Neuronal stem cell (in vitro differentiated cells): ENCODE data around the gene GRK6.

Experiments
- DNase-seq: peaks from one replicate; pipeline ENCODE4 v3.0.0-alpha.2; 2013; ENCODE audit warnings: low spot score
- H2AFZ ChIP-seq: one replicate; pipeline ENCODE4 v1.6.1; 2013; ENCODE audit warnings: mild to moderate bottlenecking, low read length, inconsistent platforms
- H2AK5ac ChIP-seq: 2 replicates; pipeline ENCODE4 v1.6.1; 2013; ENCODE audit warnings: low read depth, mild to moderate bottlenecking, inconsistent platforms, low read length, moderate library complexity, mixed read lengths
- H2BK120ac ChIP-seq: 2 replicates; pipeline ENCODE4 v1.6.1; 2013; ENCODE audit warnings: low read depth, mild to moderate bottlenecking, inconsistent platforms, low read length, moderate library complexity, mixed read lengths
- H2BK12ac ChIP-seq: one replicate; pipeline ENCODE4 v1.6.1; 2013; ENCODE audit warnings: low read length, inconsistent platforms
- H2BK15ac ChIP-seq: 2 replicates; pipeline ENCODE4 v1.6.1; 2013; ENCODE audit warnings: mild to moderate bottlenecking, low read length, inconsistent platforms, mixed read lengths
- H2BK5ac ChIP-seq: one replicate; pipeline ENCODE4 v1.6.1; 2013; ENCODE audit warnings: inconsistent platforms, mild to moderate bottlenecking, low read length, moderate library complexity
- H3K14ac ChIP-seq: one replicate; pipeline ENCODE4 v1.6.1; 2013; ENCODE audit warnings: low read length, inconsistent platforms
- H3K18ac ChIP-seq: 2 replicates; pipeline ENCODE4 v1.6.1; 2013; ENCODE audit warnings: low read length, inconsistent platforms
- H3K23ac ChIP-seq: 2 replicates; pipeline ENCODE4 v1.6.1; 2013; ENCODE audit warnings: low read depth, mild to moderate bottlenecking, mixed read lengths, low read length, inconsistent platforms; ENCODE audit not compliant: poor library complexity
- H3K27ac ChIP-seq: replicated peaks from 3 replicates; pipeline ENCODE4 v1.5.1; 2013; ENCODE audit warnings: low read length, inconsistent platforms
- H3K27me3 ChIP-seq, 3 experiments: 2 replicates each; pipeline ENCODE4 v1.6.1; 2013; ENCODE audit warnings: low read length in 3 of 3, mild to moderate bottlenecking in 2 of 3, inconsistent platforms in 1 of 3, low read depth in 1 of 3, mixed read lengths in 1 of 3, moderate library complexity in 1 of 3; ENCODE audit not compliant: control insufficient read depth in 3 of 3, insufficient read depth in 3 of 3
- H3K36me3 ChIP-seq, 2 donors: replicated peaks in 1 of 2; 2 replicates each; pipeline ENCODE4 v1.6.1; 2013; ENCODE audit warnings: low read length in 2 of 2; ENCODE audit not compliant: control insufficient read depth in 2 of 2, insufficient read depth in 2 of 2
- H3K4ac ChIP-seq: 2 replicates; pipeline ENCODE4 v1.6.1; 2013; ENCODE audit warnings: inconsistent platforms, mild to moderate bottlenecking, low read length, moderate library complexity
- H3K4me1 ChIP-seq, 2 donors: 1 replicate in 1 of 2; 2 replicates in 1 of 2; pipeline ENCODE4 v1.6.1; 2013; ENCODE audit warnings: low read length in 2 of 2, low read depth in 1 of 2; ENCODE audit not compliant: control insufficient read depth in 2 of 2, insufficient read depth in 1 of 2
- H3K4me2 ChIP-seq: one replicate; pipeline ENCODE4 v1.6.1; 2013; ENCODE audit warnings: mild to moderate bottlenecking, low read length, inconsistent platforms; ENCODE audit not compliant: insufficient read depth, poor library complexity, severe bottlenecking
- H3K4me3 ChIP-seq, 2 donors: 2 replicates each; pipeline ENCODE4 v1.5.1; 2013; ENCODE audit warnings: low read length in 2 of 2, mild to moderate bottlenecking in 2 of 2, inconsistent platforms in 1 of 2, moderate library complexity in 1 of 2
- H3K79me1 ChIP-seq: one replicate; pipeline ENCODE4 v1.6.1; 2013; ENCODE audit warnings: low read depth, mild to moderate bottlenecking, inconsistent platforms, low read length, moderate library complexity
- H3K9ac ChIP-seq: one replicate; pipeline ENCODE4 v1.6.1; 2013; ENCODE audit warnings: mild to moderate bottlenecking, low read depth, low read length, inconsistent platforms; ENCODE audit not compliant: poor library complexity
- H3K9me3 ChIP-seq, 2 donors: replicated peaks in 1 of 2; 2 replicates each; pipeline versions ENCODE3 to v1.6.1; 2013; ENCODE audit warnings: low read length in 2 of 2, mild to moderate bottlenecking in 2 of 2, inconsistent platforms in 1 of 2, low read depth in 1 of 2, mixed read lengths in 1 of 2, moderate library complexity in 1 of 2; ENCODE audit not compliant: control insufficient read depth in 2 of 2, insufficient read depth in 1 of 2
- H4K8ac ChIP-seq: one replicate; pipeline ENCODE4 v1.6.1; 2013; ENCODE audit warnings: low read depth, mild to moderate bottlenecking, inconsistent platforms, low read length, moderate library complexity
- H4K91ac ChIP-seq: one replicate; pipeline ENCODE4 v1.6.1; 2013; ENCODE audit warnings: low read length, low read depth, mild to moderate bottlenecking, inconsistent platforms; ENCODE audit not compliant: poor library complexity
- WGBS, 2 donors: extraction: QIAGEN DNeasy Blood & Tissue Kit; methylation state at CpG; one replicate each; pipeline ENCODE4 v1.1.7; 2013; ENCODE audit warnings: missing lambda C conversion rate in 2 of 2, mixed read lengths in 1 of 2; ENCODE audit not compliant: insufficient read length in 2 of 2, insufficient replicate concordance in 1 of 2; ENCODE audit errors: extremely low coverage in 2 of 2; 5-methylcytosine and 5-hydroxymethylcytosine counted together

The GRK6 gene

DNA sequence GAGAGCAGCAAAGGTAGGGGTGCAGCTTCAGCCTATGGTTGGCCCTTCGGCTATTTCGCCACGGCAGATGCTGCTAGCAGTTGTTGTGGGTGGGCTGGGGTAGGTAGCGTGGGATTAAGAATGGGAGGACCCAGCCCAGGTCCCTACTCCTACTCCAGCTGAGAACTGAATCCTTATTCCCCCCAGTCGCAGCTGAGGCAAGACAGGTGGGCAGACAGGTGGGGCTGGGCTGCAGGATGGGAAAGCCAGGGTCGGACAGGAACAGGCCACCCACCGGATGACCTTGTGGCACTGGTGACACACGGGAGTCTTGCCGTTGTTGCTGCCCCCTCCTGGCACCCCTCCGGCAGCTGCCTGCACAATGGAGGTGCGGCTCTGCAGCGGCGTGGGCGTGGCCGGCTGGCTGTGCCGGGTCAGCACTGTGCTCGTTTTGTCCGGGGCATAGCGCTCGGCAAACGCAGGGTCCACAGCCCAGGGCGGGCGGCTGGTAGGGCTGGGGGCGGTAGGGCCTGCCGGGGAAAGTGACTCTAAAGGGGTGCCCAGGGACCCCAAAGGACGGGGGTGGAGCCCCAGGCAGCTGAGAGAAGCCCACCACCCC lies 62.7 kb downstream of the GRK6 start:
- H3K27ac ChIP-seq, result no peak overlapping the region
- H3K4me1 ChIP-seq, result peaks cover 0 to 11% of the 10 kb centered on the region in 2 donors
- H2BK12ac ChIP-seq, result no peak overlapping the region
- no peak overlapping the region for H4K8ac ChIP-seq
- peaks cover 0 to 2% of the 10 kb centered on the region in 2 donors for H3K9me3 ChIP-seq
- H3K9ac ChIP-seq, result no peak overlapping the region
- peaks cover 75 to 95% of the 10 kb centered on the region in 2 donors for H3K36me3 ChIP-seq
- no peak overlapping the region for H2BK5ac ChIP-seq
- H3K27me3 ChIP-seq, result no peaks in the 10 kb centered on the region
- H3K4ac ChIP-seq, result no peak overlapping the region
- H3K79me1 ChIP-seq, result peaks cover 30% of the 10 kb centered on the region
- WGBS, 2 donors, result no CpG with 5 or more reads among the region's 26 CpGs
- no peak overlapping the region for H3K18ac ChIP-seq
- H2BK15ac ChIP-seq, result no peak overlapping the region
- no peak overlapping the region for H3K14ac ChIP-seq
- no peak overlapping the region for H4K91ac ChIP-seq
- DNase-seq, result no peak
- H2AK5ac ChIP-seq, result no peak overlapping the region
- H2AFZ ChIP-seq, result no peak overlapping the region
- H2BK120ac ChIP-seq, result no peak overlapping the region
- H3K4me2 ChIP-seq, result no peak overlapping the region
- H3K23ac ChIP-seq, result no peak overlapping the region
- H3K4me3 ChIP-seq, result no peak overlapping the region

DNA sequence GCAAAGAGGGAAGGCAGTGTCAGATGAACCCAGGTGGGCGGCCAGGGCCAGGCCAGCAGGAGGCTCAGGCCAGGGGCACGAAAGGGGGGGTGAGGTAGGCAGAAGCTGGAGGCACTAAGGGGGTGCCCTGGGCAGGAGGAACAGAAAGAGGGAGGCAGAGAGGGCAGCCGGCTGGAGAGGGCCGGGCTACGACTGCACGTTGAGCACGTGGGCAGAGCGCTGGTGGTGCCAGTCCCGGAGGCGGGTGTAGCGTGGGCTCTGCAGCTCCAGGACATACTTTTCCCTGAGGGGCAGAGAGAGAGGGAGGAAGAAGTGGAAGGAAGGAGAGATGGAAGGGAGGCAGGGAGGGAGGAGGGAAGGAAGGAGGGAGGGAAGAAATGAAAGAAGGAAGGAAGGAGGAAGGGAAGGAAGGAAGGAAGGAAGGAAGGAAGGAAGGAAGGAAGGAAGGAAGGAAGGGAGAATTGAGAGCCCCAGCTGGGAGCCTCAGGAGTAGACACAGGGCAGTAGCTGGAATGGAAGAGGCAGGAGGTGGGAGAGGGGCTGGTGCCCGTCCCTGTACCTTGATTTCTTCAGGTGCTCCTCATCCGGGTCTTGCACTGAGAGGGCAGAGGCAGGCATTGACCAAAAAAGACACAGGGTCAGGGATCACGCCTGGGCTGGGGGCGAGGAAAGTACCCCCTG lies 64.0 kb downstream of the GRK6 start:
- Histone ChIP-seq H2AK5ac (peak overlapping the region; percentile 40), H2BK12ac (peak overlapping the region; percentile 26), H2BK5ac (peak overlapping the region; percentile 88), H3K27ac (no peak overlapping the region), H3K23ac (peak overlapping the region; percentile 49), H3K18ac (peak overlapping the region; percentile 36), H3K4me1 (peaks cover 11 to 22% of the 10 kb centered on the region in 2 donors), H3K27me3 (no peaks in the 10 kb centered on the region), H2AFZ (no peak overlapping the region), H3K9ac (no peak overlapping the region), H3K36me3 (peaks cover 63 to 95% of the 10 kb centered on the region in 2 donors), H3K4ac (no peak overlapping the region), H2BK120ac (no peak overlapping the region), H3K9me3 (no peaks in the 10 kb centered on the region), H3K14ac (peak overlapping the region; percentile 47), H4K91ac (no peak overlapping the region), H2BK15ac (no peak overlapping the region), H4K8ac (no peak overlapping the region), H3K4me3 (peak overlapping the region in 1 of 2 donors; percentile 38), H3K79me1 (peaks cover 26% of the 10 kb centered on the region), H3K4me2 (no peak overlapping the region)
- WGBS, 2 donors, result no CpG with 5 or more reads among the region's 15 CpGs
- no peak for DNase-seq

DNA sequence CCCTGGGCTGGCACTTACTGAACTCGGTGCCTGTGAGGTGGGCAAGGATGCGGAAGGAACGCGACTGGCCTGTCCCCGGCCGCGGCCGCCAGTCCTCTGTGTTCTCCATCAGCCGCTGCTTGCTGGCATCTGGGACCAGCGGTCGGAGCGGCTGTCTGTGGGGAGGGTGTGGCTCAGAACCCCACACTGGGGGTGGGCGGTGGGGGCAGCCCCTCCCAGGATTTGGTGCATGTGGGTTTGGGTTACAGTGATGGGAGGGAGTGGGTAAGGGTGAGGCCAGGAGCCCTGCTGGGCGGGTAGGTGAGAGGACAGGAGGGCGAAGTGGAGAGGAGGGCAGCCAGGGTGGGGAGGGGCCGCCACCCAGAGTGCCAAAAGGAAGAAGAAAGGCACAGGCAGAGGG lies 64.5 kb downstream of the GRK6 start:
- no peaks in the 10 kb centered on the region for H3K27me3 ChIP-seq
- peak overlapping the region; percentile 65 for H3K9ac ChIP-seq
- H2BK5ac ChIP-seq, result peak overlapping the region; percentile 88
- H2BK15ac ChIP-seq, result no peak overlapping the region
- H3K4ac ChIP-seq, result no peak overlapping the region
- H3K36me3 ChIP-seq, result peaks cover 62 to 93% of the 10 kb centered on the region in 2 donors
- no peak overlapping the region for H3K27ac ChIP-seq
- peak overlapping the region; percentile 40 for H2AK5ac ChIP-seq
- H3K18ac ChIP-seq, result peak overlapping the region; percentile 78
- peak overlapping the region; percentile 47 for H3K14ac ChIP-seq
- H3K79me1 ChIP-seq, result peaks cover 26% of the 10 kb centered on the region
- no peak for DNase-seq
- no peak overlapping the region for H3K4me3 ChIP-seq
- no peaks in the 10 kb centered on the region for H3K9me3 ChIP-seq
- peaks cover 15 to 26% of the 10 kb centered on the region in 2 donors for H3K4me1 ChIP-seq
- H2AFZ ChIP-seq, result no peak overlapping the region
- H4K91ac ChIP-seq, result no peak overlapping the region
- peak overlapping the region; percentile 49 for H3K23ac ChIP-seq
- H4K8ac ChIP-seq, result no peak overlapping the region
- no peak overlapping the region for H3K4me2 ChIP-seq
- no CpG with 5 or more reads among the region's 16 CpGs for WGBS, 2 donors
- H2BK12ac ChIP-seq, result peak overlapping the region; percentile 26
- H2BK120ac ChIP-seq, result no peak overlapping the region

DNA sequence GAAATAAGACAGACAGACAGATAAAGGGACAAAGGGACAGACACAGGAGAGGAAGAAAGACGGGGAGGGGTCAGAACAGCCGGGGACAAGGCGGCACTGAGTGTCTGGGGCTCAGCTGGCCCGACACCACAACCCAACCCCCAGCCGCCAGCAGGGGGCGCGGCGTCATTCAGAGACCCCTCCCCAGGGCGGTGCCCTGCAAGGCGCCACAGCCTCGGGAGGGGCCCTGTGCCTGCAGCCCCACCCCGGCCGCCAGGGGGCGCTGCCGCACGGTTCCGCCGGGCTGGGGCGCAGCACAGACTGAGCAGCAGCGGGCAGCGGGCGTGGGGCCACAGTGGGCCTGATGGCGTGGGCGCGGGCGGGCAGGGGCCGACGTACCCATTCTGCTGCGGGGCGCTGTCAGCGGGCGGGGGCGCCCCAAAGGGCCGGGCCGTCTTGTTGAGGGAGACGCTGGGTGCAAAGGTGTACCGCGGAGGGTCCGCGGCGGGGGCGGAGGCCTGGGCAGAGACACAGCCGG lies 65.0 kb downstream of the GRK6 start:
- H3K4me3 ChIP-seq, result no peak overlapping the region
- H3K79me1 ChIP-seq, result peaks cover 26% of the 10 kb centered on the region
- no peak overlapping the region for H2BK15ac ChIP-seq
- H4K91ac ChIP-seq, result no peak overlapping the region
- DNase-seq, result peak; percentile 79
- H3K9me3 ChIP-seq, result no peaks in the 10 kb centered on the region
- H3K23ac ChIP-seq, result peak overlapping the region; percentile 12
- H2BK120ac ChIP-seq, result no peak overlapping the region
- H2BK12ac ChIP-seq, result no peak overlapping the region
- peak overlapping the region; percentile 73 for H2AK5ac ChIP-seq
- peak overlapping the region; percentile 88 for H2BK5ac ChIP-seq
- peaks cover 59 to 92% of the 10 kb centered on the region in 2 donors for H3K36me3 ChIP-seq
- no peak overlapping the region for H3K4ac ChIP-seq
- peak overlapping the region; percentile 78 for H3K18ac ChIP-seq
- H3K14ac ChIP-seq, result no peak overlapping the region
- no peak overlapping the region for H2AFZ ChIP-seq
- H3K9ac ChIP-seq, result no peak overlapping the region
- peaks cover 19 to 28% of the 10 kb centered on the region in 2 donors for H3K4me1 ChIP-seq
- WGBS, 2 donors, result no CpG with 5 or more reads among the region's 43 CpGs
- no peak overlapping the region for H3K4me2 ChIP-seq
- H3K27ac ChIP-seq, result no peak overlapping the region
- no peak overlapping the region for H4K8ac ChIP-seq
- H3K27me3 ChIP-seq, result no peaks in the 10 kb centered on the region
